GM12878 (cell line): ENCODE measurements around the gene PPP1R12B. TPM values are rescaled to one million over a fixed set of nuclear protein-coding genes. Genes with fewer than 3 reads are reported as not detected.
"Not testable (repeated sequence)": the region's sequence is repeated elsewhere in the genome, so short reads cannot be mapped to it uniquely, and the experiment has no call there.

ENCODE experiments used
- ATAC-seq: fragments of 200-7000 bp; cut with Tn5 transposase; 3 replicates; pipeline ENCODE4 v1.9.1; 2020; ENCODE audit warnings: mild to moderate bottlenecking, moderate library complexity
- BruUV-seq: library from RNA; stranded (reverse); fragments of 400-500 nt; replicated peaks from 2 replicates; lab custom pipeline; 2021; lab: Mats Ljungman, UMichigan
- CTCF ChIA-PET: fragments of 300-600 bp; sonication (Branson Sonifier 250); formaldehyde crosslinking; extraction: SDS; loops from one replicate; lab custom pipeline; 2021; ENCODE audit warnings: inconsistent platforms; lab: Yijun Ruan, JAX
- POLR2A ChIA-PET: fragments of 350-600 bp; formaldehyde crosslinking; extraction: SDS; loops from one replicate; lab custom pipeline; 2021; ENCODE audit warnings: inconsistent platforms; lab: Charles Lee
- RAD21 ChIA-PET: fragments of 300-600 bp; sonication (Branson Sonifier 250); formaldehyde crosslinking; loops from one replicate; lab custom pipeline; 2023; ENCODE audit warnings: antibody characterized with exemption; ENCODE audit not compliant: unreplicated experiment; lab: Charles Lee
- SMC1A ChIA-PET: fragments of 300-600 bp; sonication (Branson Sonifier 250); formaldehyde crosslinking; loops from one replicate; lab custom pipeline; 2023; ENCODE audit not compliant: unreplicated experiment, uncharacterized antibody; lab: Charles Lee
- DNase-seq: peaks from one replicate; pipeline ENCODE4 v3.0.0-alpha.2; 2011; ENCODE audit warnings: low read depth, low spot score
- FAIRE-seq: peaks from 3 replicates; lab custom pipeline; 2011; peaks lifted over from hg19 to GRCh38; lab: Jason Lieb, UNC
- H2AFZ ChIP-seq: 2 replicates; pipeline ENCODE4 v1.6.0; 2011; ENCODE audit warnings: low read depth, low read length, control low read depth; ENCODE audit not compliant: control insufficient read depth
- H3K27ac ChIP-seq: 2 replicates; pipeline ENCODE4 v1.5.1; 2011; ENCODE audit warnings: control low read depth; ENCODE audit not compliant: control insufficient read depth, insufficient read depth
- H3K27me3 ChIP-seq, 2 experiments: replicated peaks in 1 of 2; 2 replicates each; pipeline versions ENCODE4 v1.6.0 to v1.6.1; 2011; ENCODE audit warnings: low read length in 1 of 2; ENCODE audit not compliant: control insufficient read depth in 2 of 2, insufficient read depth in 2 of 2
- H3K36me3 ChIP-seq, 2 experiments: 2 replicates each; pipeline ENCODE4 v1.5.1; 2011; ENCODE audit warnings: low read length in 1 of 2; ENCODE audit not compliant: control insufficient read depth in 2 of 2, insufficient read depth in 2 of 2
- H3K4me1 ChIP-seq: 2 replicates; pipeline ENCODE4 v1.6.1; 2011; ENCODE audit warnings: mild to moderate bottlenecking, low read length, moderate library complexity, mixed read lengths; ENCODE audit not compliant: control insufficient read depth, insufficient read depth
- H3K4me2 ChIP-seq: 2 replicates; pipeline ENCODE4 v1.6.0; 2011; ENCODE audit warnings: control low read depth; ENCODE audit not compliant: control insufficient read depth, insufficient read depth
- H3K4me3 ChIP-seq: fragments of 200-600 bp; sonication (generic); 2 replicates; pipeline ENCODE4 v1.5.1; 2016
- H3K79me2 ChIP-seq: 2 replicates; pipeline ENCODE4 v1.6.0; 2011; ENCODE audit warnings: low read length; ENCODE audit not compliant: control insufficient read depth, insufficient read depth
- H3K9ac ChIP-seq: 2 replicates; pipeline ENCODE4 v1.8.0; 2011; ENCODE audit warnings: low read length, control low read depth, mixed read lengths; ENCODE audit not compliant: control insufficient read depth, insufficient read depth
- H3K9me3 ChIP-seq: replicated peaks from 3 replicates; pipeline ENCODE4 v1.5.1; 2011; ENCODE audit warnings: mild to moderate bottlenecking, low read length; ENCODE audit not compliant: control insufficient read depth, insufficient read depth
- H4K20me1 ChIP-seq: 2 replicates; pipeline ENCODE4 v1.6.0; 2011; ENCODE audit not compliant: control insufficient read depth, insufficient read depth
- MYC ChIP-seq: IDR thresholded peaks from 2 replicates; pipeline ENCODE4 v1.6.1; 2011; ENCODE audit warnings: mild to moderate bottlenecking, low read length, moderate library complexity, inconsistent platforms; ENCODE audit not compliant: insufficient read depth, insufficient replicate concordance, insufficient read length, severe bottlenecking
- NFYA ChIP-seq: IDR thresholded peaks from 2 replicates; pipeline ENCODE4 v1.6.1; 2011; ENCODE audit warnings: low read depth, mild to moderate bottlenecking, low read length, improper control_type of control experiment, borderline replicate concordance
- NR2C1 ChIP-seq: fragments of 450-650 bp; IDR thresholded peaks from 2 replicates; pipeline ENCODE4 v1.6.1; 2017; ENCODE audit warnings: antibody characterized with exemption, mild to moderate bottlenecking, moderate library complexity
- RUNX3 ChIP-seq: IDR thresholded peaks from 2 replicates; pipeline ENCODE4 v1.6.1; 2012; ENCODE audit warnings: low read length, inconsistent platforms
- SMARCA5 ChIP-seq: fragments of 450-650 bp; IDR thresholded peaks from 2 replicates; pipeline ENCODE4 v1.6.1; 2017; ENCODE audit warnings: mild to moderate bottlenecking
- TBL1XR1 ChIP-seq: IDR thresholded peaks from 2 replicates; pipeline ENCODE4 v1.6.1; 2012; ENCODE audit warnings: low read depth, low read length, improper control_type of control experiment
- TCF12 ChIP-seq: IDR thresholded peaks from 2 replicates; pipeline ENCODE4 v1.6.1; 2011; ENCODE audit warnings: low read depth, mild to moderate bottlenecking, low read length
- WGBS: methylation state at CpG from one replicate; pipeline ENCODE4 v1.1.6; 2016; ENCODE audit warnings: low lambda C conversion rate; ENCODE audit not compliant: insufficient replicate concordance, insufficient coverage; ENCODE audit errors: missing lambda C conversion rate; 5-methylcytosine and 5-hydroxymethylcytosine counted together
- in situ Hi-C: fragments of 300-500 bp; cut with MboI; formaldehyde crosslinking; loops from 9 replicates; pipeline ENCODE4 v1.14.3; 2018; ENCODE audit warnings: mixed read lengths
- intact Hi-C: fragments of 100-400 bp; cut with micrococcal nuclease; formaldehyde crosslinking; loops from one replicate; pipeline ENCODE4 v1.14.2; 2022; ENCODE audit not compliant: unreplicated experiment
- polyA plus RNA-seq, 11 experiments: library from polyadenylated mRNA; depleted of rRNA in 4 of 11; unstranded in 6 of 11; stranded (reverse) in 5 of 11; fragments of >200 nt; fragmentation: Nextera tagmentation in 4 of 11; fragmentation: Illumina TruSeq in 1 of 11; extraction: Ambion mirVana in 4 of 11; extraction: Trizol in 1 of 11; gene quantifications; 1 replicate in 1 of 11; 2 replicates in 10 of 11; pipeline versions ENCODE4 v1.2.1 to v1.2.3, GENCODE V29; 2011 to 2016; ENCODE audit warnings: inconsistent platforms in 2 of 11, missing spikeins in 2 of 11, low read depth in 1 of 11
- total RNA-seq, 4 experiments: library from RNA; depleted of rRNA in 3 of 4; stranded (reverse); fragments of >200 nt in 3 of 4; fragmentation: Illumina TruSeq in 1 of 4; extraction: Trizol in 1 of 4; gene quantifications; 2 replicates each; pipeline versions ENCODE4 v1.2.1 to v1.2.3, GENCODE V29; 2013 to 2021
- TF ChIP-seq, protein P1 (sequence below): IDR thresholded peaks from 2 replicates; pipeline ENCODE4 v1.6.1; 2012; ENCODE audit warnings: low read length, inconsistent platforms
- TF ChIP-seq, protein P2 (sequence below): fragments of 450-650 bp; IDR thresholded peaks from 2 replicates; pipeline ENCODE4 v1.6.1; 2016; ENCODE audit warnings: mild to moderate bottlenecking

The PPP1R12B gene
- total and polyA plus RNA-seq, 10 of the 15 experiments (the other 5 are each of a cell fraction or from before 2014, with no cell fraction given), result 0.29 to 9.4 (median 4.7) TPM

- TF ChIP-seq MYC (peak; percentile 43), TCF12 (peak; percentile 54), TBL1XR1 (no peak; the same call in 1 of the 2 replicates), SMARCA5 (no peak), RUNX3 (peak; percentile 48; the same call in 1 of the 2 replicates), NR2C1 (no peak), NFYA (no peak)
- TF ChIP-seq, protein P1, sequence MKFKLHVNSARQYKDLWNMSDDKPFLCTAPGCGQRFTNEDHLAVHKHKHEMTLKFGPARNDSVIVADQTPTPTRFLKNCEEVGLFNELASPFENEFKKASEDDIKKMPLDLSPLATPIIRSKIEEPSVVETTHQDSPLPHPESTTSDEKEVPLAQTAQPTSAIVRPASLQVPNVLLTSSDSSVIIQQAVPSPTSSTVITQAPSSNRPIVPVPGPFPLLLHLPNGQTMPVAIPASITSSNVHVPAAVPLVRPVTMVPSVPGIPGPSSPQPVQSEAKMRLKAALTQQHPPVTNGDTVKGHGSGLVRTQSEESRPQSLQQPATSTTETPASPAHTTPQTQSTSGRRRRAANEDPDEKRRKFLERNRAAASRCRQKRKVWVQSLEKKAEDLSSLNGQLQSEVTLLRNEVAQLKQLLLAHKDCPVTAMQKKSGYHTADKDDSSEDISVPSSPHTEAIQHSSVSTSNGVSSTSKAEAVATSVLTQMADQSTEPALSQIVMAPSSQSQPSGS, result no peak; the same call in 1 of the 2 replicates
- TF ChIP-seq, all 136 proteins: peak for 28
Measured at GRCh38 chr1:202616355-202616915, 267.9 kb downstream of the PPP1R12B start (continued).

- H3K4me1 ChIP-seq, result peaks cover 40% of the 10 kb centered on the region
- H3K36me3 ChIP-seq, H3K9ac ChIP-seq, BruUV-seq, POLR2A ChIA-PET, ATAC-seq, H3K4me2 ChIP-seq, H3K9me3 ChIP-seq, H4K20me1 ChIP-seq, FAIRE-seq, H3K27ac ChIP-seq, H3K79me2 ChIP-seq, H3K27me3 ChIP-seq, H2AFZ ChIP-seq, H3K4me3 ChIP-seq, DNase-seq, in situ Hi-C loops: not testable (repeated sequence)
- intact Hi-C loops, result loop anchor here (5.0 kb wide), 1 partner anchor 272 kb away; the partner anchor contains the start of gene PPP1R12B
- ChIA-PET SMC1A (interaction anchor here (0.6 to 1.3 kb wide), 2 partner anchors 48 to 57 kb away, joined by 3 read pairs; no protein-coding TSS in a partner anchor), CTCF (interaction anchor here (0.6 to 1.2 kb wide), 2 partner anchors 161 to 275 kb away, joined by 3 to 5 read pairs; no protein-coding TSS in a partner anchor), RAD21 (interaction anchor here (1.2 to 1.3 kb wide), 2 partner anchors 19 to 86 kb away, joined by 3 to 4 read pairs; no protein-coding TSS in a partner anchor)
- WGBS, result 95% methylated on average over 11 of the region's 11 CpGs
- TF ChIP-seq, protein P2, sequence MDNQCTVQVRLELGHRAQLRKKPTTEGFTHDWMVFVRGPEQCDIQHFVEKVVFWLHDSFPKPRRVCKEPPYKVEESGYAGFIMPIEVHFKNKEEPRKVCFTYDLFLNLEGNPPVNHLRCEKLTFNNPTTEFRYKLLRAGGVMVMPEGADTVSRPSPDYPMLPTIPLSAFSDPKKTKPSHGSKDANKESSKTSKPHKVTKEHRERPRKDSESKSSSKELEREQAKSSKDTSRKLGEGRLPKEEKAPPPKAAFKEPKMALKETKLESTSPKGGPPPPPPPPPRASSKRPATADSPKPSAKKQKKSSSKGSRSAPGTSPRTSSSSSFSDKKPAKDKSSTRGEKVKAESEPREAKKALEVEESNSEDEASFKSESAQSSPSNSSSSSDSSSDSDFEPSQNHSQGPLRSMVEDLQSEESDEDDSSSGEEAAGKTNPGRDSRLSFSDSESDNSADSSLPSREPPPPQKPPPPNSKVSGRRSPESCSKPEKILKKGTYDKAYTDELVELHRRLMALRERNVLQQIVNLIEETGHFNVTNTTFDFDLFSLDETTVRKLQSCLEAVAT, result peak; percentile 52; the same call in 1 of the 2 replicates
Measured at GRCh38 chr1:202619012-202619411, 270.5 kb downstream of the PPP1R12B start.
